Lower leg skin (tissue), 4 donors: ENCODE data around the gene ALDH7A1. TPM values are rescaled to one million over a fixed set of nuclear protein-coding genes. Genes with fewer than 3 reads are reported as not detected.

ENCODE experiments used
- DNase-seq, 2 donors: peaks; one replicate each; pipeline ENCODE4 v3.0.0-alpha.2; 2019; ENCODE audit warnings: low spot score in 2 of 2
- H3K4me3 ChIP-seq: fragments of 200-600 bp; sonication (generic); 2 replicates; pipeline ENCODE4 v1.5.1; 2017; ENCODE audit warnings: mild to moderate bottlenecking, low read depth; ENCODE audit not compliant: poor library complexity, severe bottlenecking
- POLR2A ChIP-seq, 2 donors: fragments of 450-650 bp; IDR thresholded peaks; one replicate each; pipeline ENCODE4 v1.6.1; 2016 to 2017; ENCODE audit warnings: antibody characterized with exemption in 2 of 2, mild to moderate bottlenecking in 1 of 2, moderate library complexity in 1 of 2
- whole genome bisulfite sequencing, 2 donors: methylation state at CpG; one replicate each; pipeline ENCODE4 v1.1.5; 2018; 5-methylcytosine and 5-hydroxymethylcytosine counted together
- intact Hi-C: fragments of 100-400 bp; cut with DNase I; formaldehyde crosslinking; loops from one replicate; pipeline ENCODE4 v1.15.0; 2023; ENCODE audit warnings: low total_unique reads
- total RNA-seq, 4 donors: library from RNA; depleted of rRNA; stranded (reverse); fragments of >200 nt; gene quantifications; one replicate each; pipeline ENCODE4 v1.1.0, GENCODE V29; 2016
- TF ChIP-seq, protein P1 (sequence below), 3 donors: fragments of 450-650 bp; IDR thresholded peaks; one replicate each; pipeline ENCODE4 v1.5.1; 2016; ENCODE audit warnings: antibody characterized with exemption in 3 of 3, mild to moderate bottlenecking in 3 of 3, moderate library complexity in 2 of 3

The ALDH7A1 gene
- total RNA-seq, 4 donors from 2014 or later, result 26.1 to 36.2 (median 31.4) TPM

- H3K4me3 ChIP-seq, result no peak overlapping the region
- DNase-seq, result no peak
- intact Hi-C loops, result no loop called here
- TF ChIP-seq, protein P1, sequence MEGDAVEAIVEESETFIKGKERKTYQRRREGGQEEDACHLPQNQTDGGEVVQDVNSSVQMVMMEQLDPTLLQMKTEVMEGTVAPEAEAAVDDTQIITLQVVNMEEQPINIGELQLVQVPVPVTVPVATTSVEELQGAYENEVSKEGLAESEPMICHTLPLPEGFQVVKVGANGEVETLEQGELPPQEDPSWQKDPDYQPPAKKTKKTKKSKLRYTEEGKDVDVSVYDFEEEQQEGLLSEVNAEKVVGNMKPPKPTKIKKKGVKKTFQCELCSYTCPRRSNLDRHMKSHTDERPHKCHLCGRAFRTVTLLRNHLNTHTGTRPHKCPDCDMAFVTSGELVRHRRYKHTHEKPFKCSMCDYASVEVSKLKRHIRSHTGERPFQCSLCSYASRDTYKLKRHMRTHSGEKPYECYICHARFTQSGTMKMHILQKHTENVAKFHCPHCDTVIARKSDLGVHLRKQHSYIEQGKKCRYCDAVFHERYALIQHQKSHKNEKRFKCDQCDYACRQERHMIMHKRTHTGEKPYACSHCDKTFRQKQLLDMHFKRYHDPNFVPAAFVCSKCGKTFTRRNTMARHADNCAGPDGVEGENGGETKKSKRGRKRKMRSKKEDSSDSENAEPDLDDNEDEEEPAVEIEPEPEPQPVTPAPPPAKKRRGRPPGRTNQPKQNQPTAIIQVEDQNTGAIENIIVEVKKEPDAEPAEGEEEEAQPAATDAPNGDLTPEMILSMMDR (IDR thresholded peaks at IDR 0.05), result no peak
- no peak for TF ChIP-seq POLR2A (IDR thresholded peaks at IDR 0.05)
- 93 to 96% methylated on average over 27 to 28 of the region's 28 CpGs for WGBS, 2 donors
Observed at GRCh38 chr5:126589536-126590297, 5.3 kb downstream of the ALDH7A1 start.

DNA sequence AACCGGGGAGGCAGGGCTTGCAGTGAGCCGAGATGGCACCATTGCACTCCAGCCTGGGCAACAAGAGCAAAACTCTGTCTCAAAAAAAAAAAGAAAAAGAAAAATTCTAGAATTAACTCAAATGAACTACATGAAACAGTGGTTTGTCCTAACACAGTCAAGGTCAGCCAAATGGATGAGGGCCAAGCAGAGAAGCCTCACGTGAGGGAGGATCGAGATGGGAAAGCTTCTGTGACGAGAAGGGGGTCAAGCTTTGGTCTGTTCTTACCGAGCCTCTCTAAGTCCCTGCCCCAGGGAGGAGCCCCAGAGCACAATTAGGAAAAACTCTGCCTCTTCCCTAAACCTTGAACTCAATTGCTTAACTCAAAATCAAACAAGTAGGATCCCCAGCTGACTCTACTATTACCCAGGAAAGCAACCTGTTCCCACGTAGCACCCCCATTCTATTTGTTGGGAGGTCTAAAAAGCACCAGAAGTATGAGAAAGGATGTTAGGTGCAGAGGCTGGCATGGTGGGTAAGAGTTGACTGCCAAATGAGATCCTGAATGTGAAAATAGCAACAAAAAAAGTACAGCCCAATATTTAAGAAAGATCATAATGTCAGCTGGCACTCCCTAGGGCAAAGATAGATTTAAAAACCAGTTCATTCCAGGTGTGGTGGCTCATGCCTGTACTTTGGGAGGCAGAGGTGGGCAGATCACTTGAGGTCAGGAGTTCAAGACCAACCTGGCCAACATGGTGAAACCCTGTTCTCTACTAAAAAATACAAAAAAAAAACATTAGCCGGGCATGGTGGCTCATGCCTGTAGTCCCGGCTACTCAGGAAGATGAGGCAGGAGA, 7.2 kb downstream of the ALDH7A1 start:
- 84 to 85% methylated on average over 9 of the region's 9 CpGs for WGBS, 2 donors
- no peak for DNase-seq
- intact Hi-C loops, result no loop called here
- H3K4me3 ChIP-seq, result no peak overlapping the region
- no peak for TF ChIP-seq POLR2A (IDR thresholded peaks at IDR 0.05)
- TF ChIP-seq, protein P1 (IDR thresholded peaks at IDR 0.05), result no peak

DNA sequence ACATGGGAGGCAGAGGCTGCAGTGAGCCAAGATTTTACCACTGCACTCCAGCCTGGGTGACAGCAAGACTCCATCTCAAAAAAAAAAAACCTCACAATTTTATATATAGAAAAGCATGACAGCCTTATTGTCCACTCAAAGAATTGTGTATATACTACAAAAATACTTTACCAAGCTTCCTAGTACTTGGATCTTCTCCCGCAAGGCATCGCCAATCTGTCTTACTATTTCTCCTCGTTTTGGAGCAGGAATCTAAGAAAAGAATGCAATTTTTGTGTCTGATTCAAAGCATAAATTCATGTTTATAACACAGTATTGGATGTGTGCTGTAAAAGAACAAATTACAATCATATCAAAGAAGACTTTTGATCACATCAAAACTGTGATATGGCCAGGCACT, 11.3 kb downstream of the ALDH7A1 start:
- no peak overlapping the region for H3K4me3 ChIP-seq
- DNase-seq, result no peak
- WGBS, 2 donors, result 90 to 95% methylated on average over 3 of the region's 3 CpGs
- intact Hi-C loops, result no loop called here
- no peak for TF ChIP-seq POLR2A (IDR thresholded peaks at IDR 0.05)
- TF ChIP-seq, protein P1 (IDR thresholded peaks at IDR 0.05), result no peak

GRCh38 chr5:126579716-126580115, 15.3 kb downstream of the ALDH7A1 start:
- no peak overlapping the region for H3K4me3 ChIP-seq
- WGBS, 2 donors, result 81 to 92% methylated on average over 2 of the region's 2 CpGs
- DNase-seq, result no peak
- TF ChIP-seq, protein P1 (IDR thresholded peaks at IDR 0.05), result no peak
- intact Hi-C loops, result no loop called here

DNA sequence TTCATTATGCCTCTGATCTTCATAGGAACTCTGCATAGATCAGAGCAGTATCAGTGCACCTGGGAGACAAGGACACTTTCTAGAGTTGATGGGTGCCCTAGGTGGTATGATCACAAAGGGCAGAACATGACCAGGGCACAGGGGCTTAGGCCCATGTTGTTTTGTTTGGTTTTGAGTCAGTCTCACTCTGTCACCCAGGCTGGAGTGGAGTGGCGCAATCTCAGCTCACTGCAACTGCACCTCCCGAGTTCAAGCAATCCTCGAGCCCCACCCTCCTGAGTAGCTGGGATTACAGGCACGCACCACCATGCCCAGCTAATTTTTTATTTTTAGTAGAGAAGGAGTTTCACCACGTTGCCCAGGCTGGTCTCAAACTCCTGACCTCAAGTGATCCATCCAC, 17.6 kb downstream of the ALDH7A1 start:
- H3K4me3 ChIP-seq, result no peak overlapping the region
- intact Hi-C loops, result no loop called here
- no peak for TF ChIP-seq POLR2A (IDR thresholded peaks at IDR 0.05)
- TF ChIP-seq, protein P1 (IDR thresholded peaks at IDR 0.05), result no peak
- 72 to 81% methylated on average over 5 of the region's 5 CpGs for WGBS, 2 donors
- DNase-seq, result no peak
